ENCODE data around the gene TBX2.

The TBX2 gene

GRCh38 chr17:61363601-61364462 is 35.8 kb upstream of the TBX2 start:
- H3K27me3 Mint-ChIP-seq (ENCODE audit: low read depth) = no peaks in the 10 kb centered on the region
- no peak overlapping the region for H3K27ac Mint-ChIP-seq
- no peaks in the 10 kb centered on the region for H3K9me3 Mint-ChIP-seq
- no peaks in the 10 kb centered on the region for H3K4me1 Mint-ChIP-seq (ENCODE audit: low read depth)
- no peaks in the 10 kb centered on the region for H3K36me3 Mint-ChIP-seq (ENCODE audit: low read depth)
- no peak overlapping the region for H3K4me3 Mint-ChIP-seq

- no peaks in the 10 kb centered on the region for H3K36me3 Mint-ChIP-seq (ENCODE audit: low read depth)
- no peaks in the 10 kb centered on the region for H3K9me3 Mint-ChIP-seq
- H3K4me3 Mint-ChIP-seq = no peak overlapping the region
- H3K27me3 Mint-ChIP-seq (ENCODE audit: low read depth) = no peaks in the 10 kb centered on the region
- H3K4me1 Mint-ChIP-seq (ENCODE audit: low read depth) = no peaks in the 10 kb centered on the region
- no peak overlapping the region for H3K27ac Mint-ChIP-seq
Observed at GRCh38 chr17:61364463-61364846, 35.2 kb upstream of the TBX2 start.

GRCh38 chr17:61366076-61366714 is 33.4 kb upstream of the TBX2 start:
- H3K27ac Mint-ChIP-seq = no peak overlapping the region
- no peaks in the 10 kb centered on the region for H3K36me3 Mint-ChIP-seq (ENCODE audit: low read depth)
- no peaks in the 10 kb centered on the region for H3K9me3 Mint-ChIP-seq
- no peaks in the 10 kb centered on the region for H3K27me3 Mint-ChIP-seq (ENCODE audit: low read depth)
- H3K4me3 Mint-ChIP-seq = no peak overlapping the region
- H3K4me1 Mint-ChIP-seq (ENCODE audit: low read depth) = no peaks in the 10 kb centered on the region

- H3K4me3 Mint-ChIP-seq = no peak overlapping the region
- H3K36me3 Mint-ChIP-seq (ENCODE audit: low read depth) = no peaks in the 10 kb centered on the region
- H3K9me3 Mint-ChIP-seq = no peaks in the 10 kb centered on the region
- H3K27me3 Mint-ChIP-seq (ENCODE audit: low read depth) = no peaks in the 10 kb centered on the region
- no peak overlapping the region for H3K27ac Mint-ChIP-seq
- no peaks in the 10 kb centered on the region for H3K4me1 Mint-ChIP-seq (ENCODE audit: low read depth)
Observed at GRCh38 chr17:61366715-61367413, 32.8 kb upstream of the TBX2 start.

- no peak overlapping the region for H3K4me3 Mint-ChIP-seq
- H3K27ac Mint-ChIP-seq = no peak overlapping the region
- H3K9me3 Mint-ChIP-seq = no peaks in the 10 kb centered on the region
- H3K4me1 Mint-ChIP-seq (ENCODE audit: low read depth) = no peaks in the 10 kb centered on the region
- H3K27me3 Mint-ChIP-seq (ENCODE audit: low read depth) = no peaks in the 10 kb centered on the region
- no peaks in the 10 kb centered on the region for H3K36me3 Mint-ChIP-seq (ENCODE audit: low read depth)
Observed at GRCh38 chr17:61368049-61368831, 31.4 kb upstream of the TBX2 start.

- Mint-ChIP-seq H3K27ac (no peak overlapping the region), H3K4me1 (ENCODE audit: low read depth) (no peaks in the 10 kb centered on the region), H3K9me3 (no peaks in the 10 kb centered on the region), H3K27me3 (ENCODE audit: low read depth) (no peaks in the 10 kb centered on the region), H3K36me3 (ENCODE audit: low read depth) (no peaks in the 10 kb centered on the region), H3K4me3 (no peak overlapping the region)
Observed at GRCh38 chr17:61368832-61369450, 30.7 kb upstream of the TBX2 start.

- Mint-ChIP-seq H3K27me3 (ENCODE audit: low read depth) (no peaks in the 10 kb centered on the region), H3K27ac (no peak overlapping the region), H3K4me3 (no peak overlapping the region), H3K9me3 (no peaks in the 10 kb centered on the region), H3K36me3 (ENCODE audit: low read depth) (no peaks in the 10 kb centered on the region), H3K4me1 (ENCODE audit: low read depth) (no peaks in the 10 kb centered on the region)
Observed at GRCh38 chr17:61369751-61370150, 29.9 kb upstream of the TBX2 start.

- Mint-ChIP-seq H3K36me3 (ENCODE audit: low read depth) (no peaks in the 10 kb centered on the region), H3K4me1 (ENCODE audit: low read depth) (no peaks in the 10 kb centered on the region), H3K27ac (no peak overlapping the region), H3K27me3 (ENCODE audit: low read depth) (no peaks in the 10 kb centered on the region), H3K4me3 (no peak overlapping the region), H3K9me3 (no peaks in the 10 kb centered on the region)
Observed at GRCh38 chr17:61371179-61371578, 28.5 kb upstream of the TBX2 start.

GRCh38 chr17:61371606-61372005 is 28.0 kb upstream of the TBX2 start:
- no peak overlapping the region for H3K4me3 Mint-ChIP-seq
- no peak overlapping the region for H3K27ac Mint-ChIP-seq
- no peaks in the 10 kb centered on the region for H3K36me3 Mint-ChIP-seq (ENCODE audit: low read depth)
- no peaks in the 10 kb centered on the region for H3K9me3 Mint-ChIP-seq
- H3K27me3 Mint-ChIP-seq (ENCODE audit: low read depth) = no peaks in the 10 kb centered on the region
- no peaks in the 10 kb centered on the region for H3K4me1 Mint-ChIP-seq (ENCODE audit: low read depth)

GRCh38 chr17:61372436-61372835 is 27.2 kb upstream of the TBX2 start:
- no peak overlapping the region for H3K4me3 Mint-ChIP-seq
- no peaks in the 10 kb centered on the region for H3K4me1 Mint-ChIP-seq (ENCODE audit: low read depth)
- H3K9me3 Mint-ChIP-seq = no peaks in the 10 kb centered on the region

GRCh38 chr17:61376931-61377838 is 22.5 kb upstream of the TBX2 start:
- H3K4me1 Mint-ChIP-seq (ENCODE audit: low read depth) = no peaks in the 10 kb centered on the region
- no peaks in the 10 kb centered on the region for H3K27me3 Mint-ChIP-seq (ENCODE audit: low read depth)
- no peak overlapping the region for H3K4me3 Mint-ChIP-seq
- no peaks in the 10 kb centered on the region for H3K9me3 Mint-ChIP-seq
- H3K36me3 Mint-ChIP-seq (ENCODE audit: low read depth) = no peaks in the 10 kb centered on the region
- H3K27ac Mint-ChIP-seq = no peak overlapping the region

More at GRCh38 chr17:61372436-61372835, 27.2 kb upstream of the TBX2 start:
- no peaks in the 10 kb centered on the region for H3K36me3 Mint-ChIP-seq (ENCODE audit: low read depth)
- H3K27ac Mint-ChIP-seq = no peak overlapping the region
- H3K27me3 Mint-ChIP-seq (ENCODE audit: low read depth) = no peaks in the 10 kb centered on the region

- H3K27ac Mint-ChIP-seq = no peak overlapping the region
- no peaks in the 10 kb centered on the region for H3K36me3 Mint-ChIP-seq (ENCODE audit: low read depth)
- H3K27me3 Mint-ChIP-seq (ENCODE audit: low read depth) = no peaks in the 10 kb centered on the region
- H3K9me3 Mint-ChIP-seq = no peaks in the 10 kb centered on the region
- no peak overlapping the region for H3K4me3 Mint-ChIP-seq
- H3K4me1 Mint-ChIP-seq (ENCODE audit: low read depth) = no peaks in the 10 kb centered on the region
Observed at GRCh38 chr17:61378658-61379456, 20.8 kb upstream of the TBX2 start.

Data from T-helper 1 cell treated with Interleukin-12 subunit alpha and Interleukin-12 subunit beta and Interleukin-4 antibody, amounts not matched to agents 30 μg/mL and 1 μg/mL, for 36 hours (primary cell).